IgD-negative memory B cell (primary cell): ENCODE results near the gene SLC28A1. TPM values are rescaled to one million over a fixed set of nuclear protein-coding genes. Genes with fewer than 3 reads are reported as not detected.
"Not testable (repeated sequence)": the region's sequence is repeated elsewhere in the genome, so short reads cannot be mapped to it uniquely, and the experiment has no call there.

Experiments
- H3K27ac Mint-ChIP-seq, 3 donors: one replicate each; pipeline ENCODE4 v1.8.0; 2020 to 2022; ENCODE audit warnings: mild to moderate bottlenecking in 3 of 3, mixed read lengths in 3 of 3, moderate library complexity in 1 of 3
- H3K27me3 Mint-ChIP-seq: one replicate; pipeline ENCODE4 v1.8.0; 2021; ENCODE audit warnings: mixed read lengths
- H3K36me3 Mint-ChIP-seq: one replicate; pipeline ENCODE4 v1.8.0; 2020; ENCODE audit warnings: mild to moderate bottlenecking, mixed read lengths
- H3K4me1 Mint-ChIP-seq, 3 donors: one replicate each; pipeline ENCODE4 v1.8.0; 2020 to 2022; ENCODE audit warnings: mixed read lengths in 3 of 3, mild to moderate bottlenecking in 1 of 3
- H3K4me3 Mint-ChIP-seq, 4 donors: one replicate each; pipeline ENCODE4 v1.8.0; 2020 to 2022; ENCODE audit warnings: mild to moderate bottlenecking in 4 of 4, mixed read lengths in 4 of 4, moderate library complexity in 3 of 4
- H3K9me3 Mint-ChIP-seq, 3 donors: one replicate each; pipeline ENCODE4 v1.8.0; 2020 to 2021; ENCODE audit warnings: mixed read lengths in 3 of 3, mild to moderate bottlenecking in 1 of 3
- polyA plus RNA-seq: library from polyadenylated mRNA; unstranded; fragments of 300-500 nt; fragmentation: Illumina TruSeq; gene quantifications from one replicate; pipeline ENCODE4 v1.2.3, GENCODE V29; 2021

Gene SLC28A1
- not detected for polyA plus RNA-seq

DNA sequence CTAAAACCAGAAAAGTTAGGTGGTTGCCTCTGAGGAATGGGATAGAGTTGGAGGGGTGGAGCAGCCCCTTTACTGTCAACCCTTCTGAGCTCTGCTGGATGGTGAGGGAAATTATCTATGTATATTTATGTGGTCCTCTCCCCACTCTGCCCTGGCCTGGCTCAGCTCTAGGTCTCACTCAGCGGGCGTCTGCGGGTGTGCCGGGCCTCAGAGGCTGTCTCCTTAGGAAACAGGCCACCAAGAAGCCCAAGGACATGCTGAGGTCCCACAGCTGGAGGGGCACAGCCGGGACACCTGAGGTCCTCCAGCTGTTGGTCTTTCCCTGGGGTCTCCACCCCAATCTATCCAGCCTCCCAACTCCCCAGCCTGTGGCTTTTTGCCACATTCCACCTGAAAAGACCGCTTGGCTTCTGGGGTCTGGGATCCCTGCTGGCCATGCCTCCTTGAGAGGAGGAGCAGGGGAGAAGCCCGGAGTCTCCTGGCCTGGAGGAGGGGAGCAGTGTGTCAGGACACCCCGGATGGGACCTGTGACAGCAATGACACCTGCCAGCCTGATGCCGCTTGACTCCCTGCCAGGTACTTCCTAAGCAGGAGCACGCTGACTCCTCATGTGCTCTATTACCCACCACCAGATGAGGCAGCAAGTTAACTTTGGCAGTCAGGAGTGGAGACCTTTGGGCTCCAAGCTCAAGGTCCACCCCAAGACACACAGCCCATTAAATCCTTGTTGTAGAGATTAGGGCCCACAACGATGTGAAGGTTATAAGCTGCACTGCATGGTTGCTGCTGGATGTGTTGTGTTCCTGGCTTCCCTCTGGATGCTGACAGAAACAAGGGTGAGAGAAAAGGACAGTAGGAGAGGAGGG, at the start of gene SLC28A1:
TSS of gene SLC28A1 (plus strand) at position 747 of the 866 bp plus-strand sequence. CDS start 3,099 bp downstream, outside the sequence.
- H3K4me3 Mint-ChIP-seq, result no peak within 1 kb of the TSS
- H3K9me3 Mint-ChIP-seq, result no peaks in the 10 kb centered on the region
- H3K36me3 Mint-ChIP-seq, result no peaks in the 10 kb centered on the region
- peaks cover 7% of the 10 kb centered on the region for H3K27me3 Mint-ChIP-seq
- no peaks in the 10 kb centered on the region for H3K4me1 Mint-ChIP-seq
- no peak within 1 kb of the TSS for H3K27ac Mint-ChIP-seq

GRCh38 chr15:84834969-84835368, 49.5 kb upstream of the SLC28A1 start:
- Mint-ChIP-seq H3K36me3 (peaks cover 2% of the 10 kb centered on the region), H3K4me3 (no peak overlapping the region), H3K9me3 (no peaks in the 10 kb centered on the region), H3K27ac (no peak overlapping the region), H3K27me3 (peaks cover 18% of the 10 kb centered on the region), H3K4me1 (no peaks in the 10 kb centered on the region)

DNA sequence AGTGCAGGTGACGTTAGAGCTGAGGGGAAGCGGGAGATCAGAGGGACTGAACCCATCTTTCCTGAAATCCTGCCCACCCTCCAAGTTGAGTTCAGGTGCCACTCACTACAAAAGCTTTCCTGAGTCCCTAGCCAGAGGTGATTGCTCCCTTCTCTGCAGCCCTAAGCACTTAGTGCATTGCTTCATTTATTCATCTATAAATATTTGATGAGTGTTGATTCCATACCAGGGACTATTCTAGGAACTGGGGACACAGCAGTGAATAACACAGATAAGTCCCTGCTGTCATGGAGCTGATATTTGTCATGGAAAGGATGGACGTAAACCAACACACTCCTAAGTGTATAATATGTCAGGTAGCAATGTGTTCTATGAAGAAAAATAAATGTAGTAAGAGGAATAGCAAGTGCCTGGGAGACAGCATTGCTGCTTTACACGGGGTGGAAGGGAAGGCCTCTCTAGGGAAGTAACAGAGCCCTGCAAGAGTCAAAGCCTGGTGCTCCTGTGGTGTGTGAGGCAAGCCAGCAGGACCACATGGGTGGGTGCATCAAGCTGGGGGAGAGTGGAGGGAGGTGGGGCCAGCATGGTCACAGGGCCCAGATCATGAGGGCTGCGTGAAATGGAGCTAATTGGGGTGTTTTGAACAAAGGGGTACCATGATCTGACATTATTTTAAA, 48.7 kb upstream of the SLC28A1 start:
- Mint-ChIP-seq H3K4me1 (no peaks in the 10 kb centered on the region), H3K4me3 (no peak overlapping the region), H3K27me3 (peaks cover 18% of the 10 kb centered on the region), H3K36me3 (peaks cover 2% of the 10 kb centered on the region), H3K27ac (no peak overlapping the region), H3K9me3 (no peaks in the 10 kb centered on the region)

GRCh38 chr15:84836844-84837243, 47.6 kb upstream of the SLC28A1 start:
- H3K36me3 Mint-ChIP-seq, result peaks cover 2% of the 10 kb centered on the region
- no peaks in the 10 kb centered on the region for H3K4me1 Mint-ChIP-seq
- no peak overlapping the region for H3K27ac Mint-ChIP-seq
- peaks cover 18% of the 10 kb centered on the region for H3K27me3 Mint-ChIP-seq
- no peak overlapping the region for H3K4me3 Mint-ChIP-seq
- H3K9me3 Mint-ChIP-seq, result no peaks in the 10 kb centered on the region

DNA sequence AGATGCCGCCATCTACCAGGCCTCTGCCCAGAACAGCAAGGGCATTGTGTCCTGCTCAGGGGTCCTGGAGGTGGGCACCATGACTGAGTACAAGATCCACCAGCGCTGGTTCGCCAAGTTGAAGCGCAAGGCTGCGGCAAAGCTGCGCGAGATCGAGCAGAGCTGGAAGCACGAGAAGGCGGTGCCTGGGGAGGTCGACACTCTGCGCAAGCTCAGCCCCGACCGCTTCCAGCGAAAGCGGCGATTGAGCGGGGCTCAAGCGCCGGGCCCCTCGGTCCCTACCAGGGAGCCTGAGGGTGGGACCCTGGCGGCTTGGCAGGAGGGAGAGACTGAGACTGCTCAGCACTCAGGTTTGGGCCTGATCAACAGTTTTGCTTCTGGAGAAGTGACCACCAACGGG, 44.7 kb upstream of the SLC28A1 start:
- H3K27ac Mint-ChIP-seq, result no peak overlapping the region
- no peak overlapping the region for H3K4me3 Mint-ChIP-seq
- no peaks in the 10 kb centered on the region for H3K9me3 Mint-ChIP-seq
- no peaks in the 10 kb centered on the region for H3K4me1 Mint-ChIP-seq
- peaks cover 16% of the 10 kb centered on the region for H3K27me3 Mint-ChIP-seq
- H3K36me3 Mint-ChIP-seq, result peaks cover 2% of the 10 kb centered on the region

GRCh38 chr15:84840255-84840654, 44.2 kb upstream of the SLC28A1 start:
- no peak overlapping the region for H3K27ac Mint-ChIP-seq
- H3K27me3 Mint-ChIP-seq, result peaks cover 16% of the 10 kb centered on the region
- no peaks in the 10 kb centered on the region for H3K9me3 Mint-ChIP-seq
- no peaks in the 10 kb centered on the region for H3K4me1 Mint-ChIP-seq
- H3K4me3 Mint-ChIP-seq, result no peak overlapping the region
- peaks cover 2% of the 10 kb centered on the region for H3K36me3 Mint-ChIP-seq

- Mint-ChIP-seq H3K4me1 (no peaks in the 10 kb centered on the region), H3K27me3 (peaks cover 14% of the 10 kb centered on the region), H3K27ac (no peak overlapping the region), H3K4me3 (no peak overlapping the region), H3K36me3 (no peaks in the 10 kb centered on the region), H3K9me3 (peaks cover 0 to 1% (median 0%) of the 10 kb centered on the region in 3 donors)
These were observed 43.6 kb upstream of the SLC28A1 start for GRCh38 chr15:84840741-84841429.

DNA sequence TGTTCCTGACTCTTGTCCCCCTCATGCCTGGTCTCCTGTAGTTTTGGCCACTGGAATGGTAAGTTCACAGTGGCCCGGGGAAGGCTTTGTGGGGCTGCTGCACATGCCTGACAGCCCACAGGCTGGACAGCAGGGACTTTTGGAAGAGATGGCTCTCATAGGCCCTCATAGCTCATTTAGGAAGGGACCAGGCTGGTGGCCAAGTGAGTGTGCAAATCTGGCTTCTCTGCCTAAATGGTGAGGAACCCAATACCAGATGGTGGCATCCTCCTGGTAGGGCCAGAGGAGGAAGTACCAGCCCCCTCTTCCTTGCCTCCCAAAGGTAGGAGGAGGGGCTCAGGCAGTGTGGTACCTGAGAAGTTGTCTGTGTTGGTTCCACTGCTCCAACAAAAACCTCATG, 41.7 kb upstream of the SLC28A1 start:
- no peak overlapping the region for H3K4me3 Mint-ChIP-seq
- no peaks in the 10 kb centered on the region for H3K4me1 Mint-ChIP-seq
- H3K9me3 Mint-ChIP-seq, result peaks cover 3 to 7% (median 7%) of the 10 kb centered on the region in 3 donors
- H3K36me3 Mint-ChIP-seq, result no peaks in the 10 kb centered on the region
- peaks cover 5% of the 10 kb centered on the region for H3K27me3 Mint-ChIP-seq
- no peak overlapping the region for H3K27ac Mint-ChIP-seq

DNA sequence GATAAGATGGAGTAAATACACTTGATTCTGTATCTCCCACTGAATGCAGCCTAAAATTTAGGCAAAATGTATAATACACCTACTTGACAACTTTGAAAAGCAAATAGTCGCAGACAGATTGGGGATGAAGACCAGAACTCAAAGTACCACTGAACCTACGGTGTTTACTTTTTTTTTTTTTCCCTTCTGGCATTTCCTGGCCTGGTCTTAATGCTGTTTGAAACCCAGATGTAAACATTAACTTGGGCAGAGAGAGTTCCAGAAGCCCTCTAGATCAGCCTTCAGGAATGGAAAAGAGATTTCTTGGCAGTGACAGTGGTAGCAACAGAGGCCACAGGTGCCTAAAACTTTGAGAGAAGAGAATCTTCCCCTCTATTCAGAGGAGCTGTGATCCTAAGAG, 39.5 kb upstream of the SLC28A1 start:
- no peaks in the 10 kb centered on the region for H3K4me1 Mint-ChIP-seq

GRCh38 chr15:84845631-84846030, 38.8 kb upstream of the SLC28A1 start:
- not testable (repeated sequence) for H3K27me3 Mint-ChIP-seq, H3K36me3 Mint-ChIP-seq, H3K9me3 Mint-ChIP-seq, H3K4me1 Mint-ChIP-seq
- Mint-ChIP-seq H3K27ac (peak overlapping the region in 2 of 3 donors; percentile 39 to 68), H3K4me3 (peak overlapping the region in 1 of 4 donors; percentile 20)

More for the DNA sequence above, 39.5 kb upstream of the SLC28A1 start:
- peak overlapping the region in 1 of 4 donors; percentile 17 for H3K4me3 Mint-ChIP-seq
- H3K27ac Mint-ChIP-seq, result no peak overlapping the region
- H3K36me3 Mint-ChIP-seq, result no peaks in the 10 kb centered on the region
- peaks cover 2% of the 10 kb centered on the region for H3K27me3 Mint-ChIP-seq
- peaks cover 5 to 10% (median 10%) of the 10 kb centered on the region in 3 donors for H3K9me3 Mint-ChIP-seq

GRCh38 chr15:84846269-84846668, 38.2 kb upstream of the SLC28A1 start:
- Mint-ChIP-seq H3K9me3 (peaks cover 5 to 10% (median 10%) of the 10 kb centered on the region in 3 donors), H3K27ac (no peak overlapping the region), H3K36me3 (no peaks in the 10 kb centered on the region), H3K27me3 (peaks cover 2% of the 10 kb centered on the region), H3K4me1 (no peaks in the 10 kb centered on the region), H3K4me3 (no peak overlapping the region)

DNA sequence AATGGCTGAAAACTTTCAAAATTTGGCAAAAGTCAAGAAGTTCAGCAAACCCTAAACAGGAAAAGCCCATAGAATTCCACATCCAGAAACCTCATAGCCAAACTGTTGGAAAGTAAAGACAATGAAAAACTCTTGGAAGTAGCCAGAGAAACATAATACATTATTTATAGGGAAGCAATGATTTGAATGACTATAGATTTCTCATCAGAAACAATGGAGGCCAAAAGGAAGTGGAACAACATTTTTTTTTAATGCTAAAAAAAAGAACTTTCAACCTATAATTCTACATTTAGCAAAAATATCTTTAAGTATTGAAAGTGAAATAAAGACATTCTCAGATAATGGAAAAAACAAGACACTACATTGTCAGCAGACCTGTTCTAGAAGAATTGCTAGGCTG, 37.1 kb upstream of the SLC28A1 start:
- Mint-ChIP-seq H3K4me3 (no peak overlapping the region), H3K9me3 (peaks cover 5 to 10% (median 10%) of the 10 kb centered on the region in 3 donors), H3K27me3 (no peaks in the 10 kb centered on the region), H3K4me1 (no peaks in the 10 kb centered on the region), H3K36me3 (no peaks in the 10 kb centered on the region), H3K27ac (peak overlapping the region in 1 of 3 donors; percentile 35)

GRCh38 chr15:84852212-84852611, 32.2 kb upstream of the SLC28A1 start:
- no peak overlapping the region for H3K4me3 Mint-ChIP-seq
- H3K9me3 Mint-ChIP-seq, result peaks cover 2 to 5% (median 3%) of the 10 kb centered on the region in 3 donors
- no peaks in the 10 kb centered on the region for H3K36me3 Mint-ChIP-seq
- H3K27me3 Mint-ChIP-seq, result no peaks in the 10 kb centered on the region
- peaks cover 0 to 3% (median 2%) of the 10 kb centered on the region in 3 donors for H3K4me1 Mint-ChIP-seq
- H3K27ac Mint-ChIP-seq, result no peak overlapping the region

- H3K27me3 Mint-ChIP-seq, result no peaks in the 10 kb centered on the region
- no peaks in the 10 kb centered on the region for H3K9me3 Mint-ChIP-seq
- no peak overlapping the region for H3K4me3 Mint-ChIP-seq
- H3K36me3 Mint-ChIP-seq, result peaks cover 2% of the 10 kb centered on the region
- peaks cover 0 to 4% (median 2%) of the 10 kb centered on the region in 3 donors for H3K4me1 Mint-ChIP-seq
- H3K27ac Mint-ChIP-seq, result no peak overlapping the region
These were observed 29.3 kb upstream of the SLC28A1 start for GRCh38 chr15:84855136-84855535.

GRCh38 chr15:84855765-84856164, 28.7 kb upstream of the SLC28A1 start:
- Mint-ChIP-seq H3K9me3 (no peaks in the 10 kb centered on the region), H3K27me3 (no peaks in the 10 kb centered on the region), H3K4me1 (peaks cover 0 to 4% (median 2%) of the 10 kb centered on the region in 3 donors), H3K4me3 (no peak overlapping the region), H3K27ac (no peak overlapping the region), H3K36me3 (peaks cover 2% of the 10 kb centered on the region)
